ENCODE results near the gene ALDH3A1.
"Not testable (repeated sequence)": the region's sequence is repeated elsewhere in the genome, so short reads cannot be mapped to it uniquely, and the experiment has no call there.

ALDH3A1 gene

DNA sequence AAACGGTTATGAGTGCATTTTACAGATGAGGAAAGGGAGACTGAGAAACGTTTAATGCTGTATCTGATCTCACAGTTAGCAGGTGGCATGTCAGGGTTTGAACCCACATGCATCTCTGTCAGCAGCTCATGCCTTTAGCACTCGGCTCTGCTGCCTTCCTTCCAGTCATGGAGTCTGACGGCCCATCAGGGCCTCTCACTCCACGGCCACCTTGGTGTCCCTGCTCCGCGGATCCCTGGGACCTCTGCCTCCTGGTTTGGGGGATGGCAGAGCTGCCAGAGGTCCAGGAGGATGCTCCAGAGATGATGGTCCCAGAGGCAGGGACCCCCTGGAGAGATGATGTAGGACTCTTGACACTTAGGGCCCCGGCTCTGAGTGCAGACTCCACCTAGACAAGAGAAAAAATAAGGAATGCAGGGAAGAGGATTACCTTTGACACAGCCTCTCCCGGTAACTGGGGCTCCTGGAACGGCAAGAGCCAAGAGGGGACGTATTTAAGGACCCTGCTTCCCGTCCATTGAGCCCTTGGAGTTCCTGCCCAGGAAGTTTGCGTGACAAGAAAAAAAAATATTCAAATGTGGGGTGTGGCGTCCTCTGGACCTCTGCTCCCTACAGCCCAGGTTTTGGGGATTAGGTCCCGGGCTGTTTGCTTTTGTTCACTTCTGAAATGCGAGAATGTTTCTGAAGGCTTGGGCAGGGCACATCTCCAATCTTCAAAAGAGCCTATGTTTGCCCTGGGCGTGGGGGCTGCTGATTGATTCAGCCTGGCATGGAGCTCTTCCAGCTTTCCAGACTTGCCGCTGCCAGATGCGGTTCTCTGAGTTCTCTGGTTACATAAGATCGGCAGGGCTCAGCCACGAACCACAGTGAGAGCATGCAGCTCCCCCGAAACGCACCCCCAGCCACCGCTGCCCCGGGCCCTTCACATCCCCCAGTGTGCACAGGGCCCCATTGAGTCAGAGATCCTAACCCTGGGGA is at the start of gene ALDH3A1:
Gene ALDH3A1 (minus strand): TSS at position 470 of the 978 bp plus-strand sequence. CDS start 3,169 bp downstream, outside the sequence.
- no peak for DNase-seq

DNA sequence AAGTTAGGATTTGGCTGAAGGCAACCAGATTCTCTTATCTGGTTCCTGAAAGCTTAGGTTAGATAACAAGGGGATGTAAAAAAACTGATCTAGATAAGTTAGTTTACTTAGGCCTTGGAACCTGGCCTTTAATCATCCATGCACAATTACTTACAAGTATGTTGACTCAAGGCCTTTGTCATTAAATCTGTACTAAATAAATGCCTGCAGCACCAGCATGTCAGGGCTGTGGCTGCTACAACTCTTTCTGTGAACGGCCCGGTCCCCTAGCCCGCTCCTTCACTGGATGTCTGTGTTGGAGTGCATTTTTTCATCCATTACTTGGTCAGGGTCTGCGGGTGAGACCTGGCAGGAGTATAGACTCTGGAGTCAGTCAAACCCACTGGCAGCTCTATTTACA is 48.4 kb upstream of the ALDH3A1 start:
- no peak for DNase-seq

DNA sequence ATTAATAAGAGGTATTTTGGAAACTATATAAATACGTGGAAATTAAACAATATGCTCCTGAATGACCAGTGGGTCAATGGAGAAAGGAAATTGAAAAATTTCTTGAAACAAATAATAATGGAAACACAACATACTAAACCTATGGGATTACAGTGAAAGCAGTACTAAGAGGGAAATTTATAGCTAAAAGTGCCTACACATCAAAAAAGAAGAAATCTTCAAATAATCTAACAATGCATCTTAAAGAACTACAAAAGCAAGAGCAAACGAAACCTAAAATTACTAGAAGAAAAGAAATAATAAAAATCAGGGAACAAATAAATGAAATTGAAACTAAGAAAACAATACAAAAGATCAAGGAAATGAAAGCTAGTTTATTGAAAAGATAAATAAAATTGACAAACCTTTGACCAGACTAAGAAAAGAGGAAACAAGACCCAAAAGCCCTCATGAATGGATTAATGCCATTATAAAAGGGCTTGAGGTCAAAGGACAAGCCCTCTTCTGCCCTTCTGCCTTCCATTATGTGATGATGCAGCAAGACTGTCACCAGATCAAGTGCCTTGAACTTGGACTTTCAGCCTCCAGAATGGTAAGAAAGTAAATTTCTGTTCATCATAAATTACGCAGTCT is 43.9 kb upstream of the ALDH3A1 start:
- no peak for DNase-seq

DNA sequence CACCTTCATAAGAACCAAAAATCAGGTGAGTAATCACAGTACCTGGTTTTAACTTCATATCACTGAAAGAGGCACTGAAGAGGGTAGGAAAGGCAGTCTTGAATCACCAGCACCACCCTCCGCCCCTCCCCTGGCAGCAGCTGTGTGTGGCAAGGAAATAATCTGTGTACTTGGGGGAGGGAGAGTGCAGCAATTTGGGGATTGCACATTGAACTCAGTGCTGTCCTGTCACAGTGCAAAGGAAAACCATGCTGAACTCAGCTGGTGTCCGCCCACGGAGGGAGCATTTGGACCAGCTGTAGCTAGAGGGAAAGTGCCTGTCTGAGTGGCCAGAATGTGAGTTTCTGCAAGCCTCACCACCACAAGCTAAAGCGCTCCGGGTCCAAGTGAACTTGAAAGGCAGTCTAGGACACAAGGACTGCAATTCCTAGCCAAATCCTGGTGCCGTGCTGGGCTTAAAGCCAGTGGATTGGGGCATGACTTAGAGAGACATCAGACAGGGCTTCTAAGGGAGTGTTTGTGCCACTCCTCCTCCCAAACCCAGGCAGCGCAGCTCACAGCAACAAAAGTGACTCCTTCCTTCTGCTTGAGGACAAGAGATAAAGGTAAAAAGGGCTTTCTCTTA is 39.7 kb upstream of the ALDH3A1 start:
- DNase-seq, result no peak

DNA sequence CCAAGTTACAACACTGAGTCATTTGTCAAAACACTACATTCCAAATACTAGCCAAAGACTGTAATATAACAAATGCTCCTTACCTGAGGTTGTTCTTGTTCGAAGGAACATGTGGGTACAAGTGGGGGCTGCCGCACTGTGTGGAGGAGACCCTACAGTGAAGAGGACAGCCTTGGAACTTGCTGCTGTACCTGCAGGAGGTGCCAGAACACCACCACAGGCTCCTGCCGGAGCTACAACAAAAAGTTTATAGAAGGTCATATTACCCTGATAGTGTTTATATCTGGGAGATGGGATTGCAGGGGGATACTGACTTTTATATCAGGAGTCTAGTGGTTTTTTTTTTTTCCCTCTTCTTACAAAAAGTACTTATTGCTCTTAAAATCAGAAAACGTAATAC is 37.8 kb upstream of the ALDH3A1 start:
- DNase-seq, result no peak

DNA sequence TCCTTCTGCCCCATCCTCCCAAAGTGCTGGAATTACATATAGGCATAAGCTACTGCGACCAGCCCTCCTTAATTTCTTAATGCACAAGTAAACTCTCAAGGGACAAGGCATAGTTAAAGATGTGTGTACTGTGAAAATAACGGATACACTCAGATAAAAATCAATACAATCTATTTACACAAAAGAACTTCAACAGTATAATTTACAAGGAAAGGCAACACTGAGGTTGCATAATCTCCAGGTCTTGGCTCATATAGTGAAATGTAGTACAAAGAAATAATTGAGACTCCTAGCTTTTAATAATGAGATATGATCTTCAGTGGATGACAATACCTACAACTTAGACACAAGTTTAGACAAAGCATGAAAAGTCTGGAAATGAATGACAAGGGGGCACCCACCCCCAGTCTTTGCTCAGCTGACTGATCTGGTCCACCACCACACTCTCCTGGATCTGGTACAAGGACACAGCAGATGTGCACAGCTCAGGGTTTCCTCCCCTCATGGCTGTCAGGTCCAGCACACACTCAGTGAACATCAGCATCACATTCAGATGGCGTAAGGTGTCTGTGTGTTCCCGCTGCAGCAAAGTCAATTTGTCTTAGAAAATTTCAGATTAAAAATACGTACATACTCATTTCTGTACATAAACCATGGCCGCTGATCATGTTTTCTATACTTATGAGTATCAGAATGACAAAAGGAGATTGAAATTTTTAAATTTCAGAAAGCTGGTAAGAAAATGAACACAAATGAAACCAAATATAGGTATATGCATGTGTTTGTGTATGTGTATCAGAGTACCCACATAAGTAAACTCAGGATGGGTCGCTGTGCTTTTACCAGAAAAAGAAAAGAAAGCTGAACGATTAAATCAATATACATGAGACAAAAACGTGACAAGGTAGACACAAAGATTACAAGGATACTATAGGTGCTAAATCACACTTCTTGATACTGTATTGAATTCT is 33.7 kb upstream of the ALDH3A1 start:
- DNase-seq, result no peak

DNA sequence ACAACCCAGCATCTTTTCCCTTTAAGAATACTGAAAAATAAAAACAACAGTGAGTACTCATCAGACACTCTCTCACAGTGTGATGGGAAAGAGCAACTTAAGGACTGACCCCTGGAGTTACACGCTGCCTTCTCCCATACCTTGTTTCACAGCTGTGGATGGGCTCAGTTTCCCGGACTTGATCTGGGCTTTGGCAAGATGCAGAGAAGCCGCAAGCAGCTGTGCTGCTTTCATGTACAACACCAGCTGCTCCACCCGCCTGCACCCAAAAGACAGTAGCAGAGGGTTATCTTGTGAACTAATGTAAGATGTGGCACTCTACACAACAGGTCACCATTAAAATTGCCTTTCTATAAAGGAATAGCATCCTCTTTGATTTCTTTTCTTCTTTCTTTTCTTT is 32.7 kb upstream of the ALDH3A1 start:
- DNase-seq, result no peak

DNA sequence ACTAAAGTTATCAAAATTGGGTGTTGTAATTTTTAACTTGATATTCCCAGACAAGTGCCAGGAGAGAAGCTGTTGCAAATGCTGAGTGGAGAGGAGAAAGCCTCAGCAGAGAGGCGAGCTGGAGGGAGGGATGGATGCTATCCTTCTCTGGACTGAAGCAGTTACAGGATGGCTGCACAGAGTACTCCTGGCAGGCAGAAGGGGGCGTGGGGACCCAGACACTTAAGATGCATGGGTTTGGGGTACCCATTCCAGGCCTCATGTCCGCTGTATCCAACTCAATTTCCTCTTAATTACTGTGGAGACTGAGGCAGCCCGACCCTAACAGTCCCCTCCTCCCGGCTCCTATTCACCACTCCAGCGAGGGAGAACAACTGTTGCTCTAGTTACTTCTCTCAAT is 25.4 kb upstream of the ALDH3A1 start:
- DNase-seq, result no peak

DNA sequence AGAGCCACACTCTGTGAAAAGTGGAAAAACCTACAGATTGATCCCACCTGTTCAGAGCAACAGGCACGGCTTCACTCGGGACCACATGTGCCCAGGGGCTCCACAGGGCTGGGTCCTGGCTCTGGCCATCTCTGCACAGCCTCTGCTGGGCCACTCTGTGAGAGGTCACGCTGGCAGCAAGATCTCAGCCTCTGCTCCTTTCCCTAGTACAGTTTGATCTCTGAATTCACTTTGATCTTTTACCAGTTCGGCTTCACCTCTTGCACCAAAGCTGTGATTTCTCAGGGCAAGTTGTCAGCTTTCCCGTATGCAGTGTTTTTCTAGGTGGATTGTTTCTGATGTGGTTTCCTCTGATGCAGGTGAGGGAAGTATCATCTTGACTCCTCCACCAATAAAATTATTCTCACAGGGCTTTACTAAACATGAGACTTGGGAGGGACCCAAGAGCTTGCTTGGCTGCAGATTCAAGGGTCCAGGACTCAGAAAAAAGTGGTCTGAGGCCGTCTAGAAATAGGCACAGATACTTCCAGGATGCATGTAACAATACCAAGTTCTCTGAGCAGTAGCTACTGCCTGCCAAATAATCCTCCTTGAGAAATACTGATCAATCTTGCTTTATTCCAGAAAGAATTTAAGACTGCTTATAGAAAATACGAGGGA is 24.0 kb upstream of the ALDH3A1 start:
- no peak for DNase-seq

DNA sequence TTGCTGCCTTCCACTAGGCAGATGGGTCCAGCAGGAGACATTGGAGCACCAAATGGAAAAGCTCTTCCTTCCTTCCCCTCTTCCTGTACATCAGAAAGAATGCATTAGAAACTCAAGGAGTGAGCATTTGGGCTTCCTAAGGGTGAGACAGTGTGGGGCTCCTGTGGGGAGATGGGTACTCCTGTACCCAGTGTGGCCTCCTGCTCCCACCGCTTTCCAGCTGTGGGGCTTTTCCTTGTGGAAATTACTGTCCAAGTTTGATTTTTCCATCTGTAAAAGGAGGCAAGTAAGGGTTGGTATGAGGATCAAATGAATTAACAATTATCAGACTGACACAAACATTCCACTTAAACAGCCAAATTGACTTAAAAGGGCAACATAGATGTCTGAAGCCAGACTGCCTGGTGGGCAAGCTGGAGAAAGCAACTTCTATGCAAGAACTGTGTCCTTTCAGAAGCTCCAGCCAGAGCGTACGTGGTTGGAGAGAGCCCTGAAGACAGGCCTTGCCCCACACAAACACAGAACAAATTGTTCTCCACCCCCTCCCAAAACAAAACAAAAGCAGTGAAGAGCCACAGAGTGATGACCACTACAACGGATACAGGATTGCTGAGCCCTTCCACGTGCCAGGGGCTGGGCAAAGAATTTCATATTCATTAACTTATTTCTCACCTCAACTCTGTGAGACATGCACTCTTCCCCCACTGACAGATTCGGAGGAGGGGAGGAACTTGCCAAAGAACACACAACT is 23.1 kb upstream of the ALDH3A1 start:
- no peak for DNase-seq

DNA sequence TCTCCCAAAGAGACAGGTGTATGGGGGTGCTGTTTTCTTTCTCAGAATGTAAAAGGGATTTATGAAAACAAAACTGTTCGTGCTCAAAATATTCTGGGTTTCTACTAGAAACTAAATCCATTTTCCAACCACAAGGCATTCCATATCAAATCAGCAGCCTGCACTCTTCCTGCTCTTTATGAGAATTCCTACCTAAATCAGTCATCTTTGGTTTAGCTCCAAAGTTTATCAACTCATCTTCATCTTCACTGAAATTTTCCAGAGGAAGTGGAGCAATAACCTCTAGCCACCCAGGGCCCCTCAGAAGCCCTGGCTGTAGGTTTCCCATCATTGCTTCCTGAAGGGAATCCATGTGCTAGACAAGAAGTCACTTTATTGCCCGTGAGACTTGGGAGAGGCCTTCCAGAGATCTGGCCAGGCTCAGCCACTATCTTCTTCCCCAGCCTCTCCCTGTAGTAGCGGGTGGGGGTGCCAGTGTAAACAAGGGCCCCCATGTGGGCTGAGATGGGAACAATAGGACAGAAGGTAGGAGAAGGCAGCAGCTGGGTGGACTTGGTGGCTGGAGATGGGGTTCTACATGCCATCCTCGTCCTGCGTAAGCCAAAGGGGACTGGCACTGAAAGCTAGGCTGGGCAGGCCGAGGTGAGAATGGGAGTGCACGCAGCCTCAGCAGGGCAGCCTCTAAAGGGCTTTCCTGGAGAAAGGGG is 22.0 kb upstream of the ALDH3A1 start:
- no peak for DNase-seq

DNA sequence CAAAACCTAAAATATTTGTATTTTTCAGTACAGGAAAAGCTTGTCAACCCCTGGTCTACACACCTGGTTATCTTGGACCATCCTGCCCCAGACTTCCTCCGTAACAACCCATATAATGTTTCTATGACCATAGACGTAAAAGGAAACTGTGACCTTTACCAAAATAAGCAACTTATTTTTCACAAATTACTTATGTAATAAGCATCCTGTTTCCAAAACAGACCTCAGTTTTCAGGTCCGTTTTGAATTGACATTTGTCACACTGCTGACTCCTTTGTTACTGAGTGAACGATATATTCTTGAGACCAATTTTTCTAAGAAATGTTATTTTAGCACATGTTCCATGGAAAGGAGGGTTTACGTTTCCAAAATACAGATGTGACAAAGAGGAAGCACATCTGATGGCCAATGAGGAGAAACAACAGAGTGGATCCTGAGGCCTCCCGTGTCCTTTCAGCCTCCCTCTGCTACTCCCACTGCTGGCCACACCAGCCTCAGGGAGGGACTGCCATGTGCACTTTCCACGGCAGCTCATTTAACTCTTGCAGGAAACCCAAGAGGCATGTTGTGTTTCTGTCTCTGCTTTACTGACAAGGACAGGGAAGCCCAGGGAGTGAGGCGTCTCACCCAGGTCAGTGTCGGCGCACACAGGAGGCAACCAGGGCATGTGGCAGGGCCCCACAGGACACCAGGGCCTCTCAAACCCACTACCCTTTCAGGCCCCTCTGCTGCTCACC is 20.1 kb upstream of the ALDH3A1 start:
- no peak for DNase-seq

DNA sequence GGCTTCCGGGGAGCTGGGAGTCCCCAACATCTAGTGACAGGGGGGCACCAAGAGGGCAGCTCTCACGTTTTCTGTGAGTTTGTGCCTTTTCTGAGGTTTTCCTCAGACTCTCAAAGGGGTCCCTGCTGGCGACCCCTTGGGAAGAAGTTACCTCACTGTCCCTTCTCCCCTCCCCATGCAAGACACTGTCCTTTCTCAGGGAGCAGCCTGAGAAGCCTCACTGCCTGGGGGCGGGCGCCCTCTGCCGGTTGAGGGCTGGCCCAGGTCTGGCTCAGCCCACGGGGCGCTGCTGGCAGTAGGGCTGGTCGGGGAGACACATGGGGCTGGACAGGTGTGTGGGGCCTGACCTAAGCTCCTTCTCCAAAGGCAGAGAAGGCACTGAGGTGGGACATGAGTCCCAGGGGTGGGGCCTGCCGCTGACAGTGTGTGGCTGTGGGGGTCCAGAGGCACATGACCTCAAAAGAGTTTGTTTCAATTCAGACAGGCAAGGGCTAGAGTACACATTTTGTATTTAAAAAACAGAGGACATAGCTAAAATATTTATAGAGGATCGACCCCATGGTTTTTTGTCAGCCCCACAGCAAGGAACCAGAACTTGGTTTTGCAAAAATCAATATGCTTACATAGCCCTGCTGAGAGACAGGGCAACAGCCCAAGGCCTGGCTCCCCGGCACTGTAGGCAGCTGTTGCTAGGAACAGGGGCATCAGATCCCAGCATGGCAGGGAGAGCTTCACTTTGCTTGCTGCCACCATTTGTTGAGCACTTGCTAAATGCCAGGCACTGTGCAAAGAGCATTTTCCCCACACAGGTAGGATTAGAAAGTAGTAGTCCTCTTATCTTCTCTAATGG is 18.5 kb upstream of the ALDH3A1 start:
- DNase-seq, result peak; percentile 90

DNA sequence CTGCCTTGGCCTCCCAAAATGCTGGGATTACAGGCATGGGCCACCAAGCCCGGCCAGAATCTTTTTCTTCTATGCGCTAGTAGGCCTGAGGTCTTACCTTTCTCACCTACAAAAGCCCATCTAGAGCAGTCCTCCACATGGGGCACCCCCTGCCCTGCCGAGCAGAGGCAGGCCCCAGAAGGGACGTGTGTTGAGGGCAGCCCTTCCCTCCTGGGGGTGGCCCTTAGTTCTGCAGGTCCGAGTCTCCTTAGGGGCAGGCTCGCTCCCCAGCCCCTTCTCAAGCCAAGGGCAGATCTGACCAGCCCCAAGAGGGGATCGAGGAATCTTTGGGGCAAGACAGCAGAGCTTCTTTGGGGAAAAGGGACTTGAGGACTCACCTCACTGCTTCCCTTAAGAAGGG is 17.9 kb upstream of the ALDH3A1 start:
- DNase-seq, result no peak

DNA sequence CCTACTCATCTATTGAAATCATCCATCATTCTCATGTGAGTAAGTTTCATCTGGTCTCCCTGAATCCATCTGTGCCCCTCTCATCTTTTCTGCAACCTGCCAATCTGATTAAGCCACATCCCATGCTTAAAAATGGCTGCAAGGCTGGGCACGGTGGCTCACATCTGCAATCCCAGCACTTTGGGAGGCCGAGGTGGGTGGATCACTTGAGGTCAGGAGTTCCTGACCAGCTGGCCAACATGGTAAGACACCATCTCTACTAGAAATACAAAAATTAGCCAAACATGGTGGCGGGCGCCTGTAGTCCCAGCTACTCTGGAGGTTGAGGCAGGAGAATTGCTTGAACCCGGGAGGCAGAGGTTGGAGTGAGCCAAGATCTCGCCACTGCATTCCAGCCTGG is 15.9 kb upstream of the ALDH3A1 start:
- DNase-seq, result not testable (repeated sequence)

DNA sequence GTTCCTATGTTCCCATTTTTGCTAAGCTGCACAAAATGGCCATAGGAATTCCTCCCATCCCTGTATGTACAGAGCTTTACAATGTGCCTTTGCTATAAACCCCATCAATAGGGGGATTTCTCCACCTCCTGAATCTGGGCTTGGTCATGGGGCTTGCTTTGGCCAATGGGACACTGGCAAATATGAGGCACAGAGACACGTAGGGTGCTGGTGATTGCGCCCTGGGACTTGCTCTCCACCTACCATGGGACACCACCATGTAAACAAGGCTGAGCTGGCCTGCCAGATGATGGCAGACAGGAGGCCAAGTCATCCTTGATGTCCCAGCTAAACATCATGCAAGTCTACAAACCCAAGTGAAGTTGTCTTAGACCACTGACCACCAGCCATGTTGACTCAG is 15.3 kb upstream of the ALDH3A1 start:
- DNase-seq, result no peak

DNA sequence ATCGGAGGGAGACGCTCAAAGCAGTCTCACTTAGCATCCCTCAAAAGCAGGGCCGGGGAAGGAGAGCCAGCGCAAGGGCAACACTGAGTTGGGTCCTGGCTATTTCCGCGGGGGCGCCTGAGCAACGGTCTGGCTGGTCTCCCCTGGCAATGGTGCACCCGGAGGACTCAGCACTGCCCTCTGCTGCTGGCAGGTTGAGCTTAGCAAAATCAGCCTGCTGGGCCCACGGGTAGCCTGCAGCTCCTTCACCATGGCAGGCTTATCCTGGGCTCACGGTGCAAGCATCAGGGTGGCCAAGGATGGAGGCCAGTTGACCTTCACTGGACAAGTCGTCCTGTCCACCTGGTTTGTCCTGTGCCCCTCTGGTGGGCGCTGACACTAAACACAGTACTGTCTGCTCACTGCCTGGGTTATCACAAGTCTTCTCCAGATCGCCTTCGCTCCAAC is 14.4 kb upstream of the ALDH3A1 start:
- DNase-seq, result peak; percentile 73

DNA sequence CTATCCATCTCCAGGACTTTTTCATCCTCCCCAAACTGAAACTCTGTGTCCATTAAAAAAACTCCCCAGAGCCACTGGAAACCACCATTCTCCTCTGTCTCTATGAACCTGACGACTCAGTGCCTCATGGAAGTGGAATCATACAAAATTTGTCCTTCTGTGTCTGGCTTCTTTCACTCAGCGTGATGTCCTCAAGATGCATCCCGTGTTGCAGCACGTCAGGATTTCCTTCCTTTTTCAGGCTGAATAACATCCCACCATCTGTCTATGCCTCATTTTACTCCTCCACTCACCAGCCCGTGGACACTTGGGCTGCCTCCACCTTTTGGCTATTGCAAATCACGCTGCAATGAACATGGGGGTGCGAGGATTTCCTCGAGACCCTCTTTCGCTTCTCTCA is 12.6 kb upstream of the ALDH3A1 start:
- DNase-seq, result no peak

Measured in stimulated activated CD8-positive, alpha-beta memory T cell treated with anti-CD3 and anti-CD28 coated beads, Interleukin-4, amount 100 ng/mL, for 48 hours (primary cell).